ENCODE results near the gene LIPJ. TPM values are rescaled to one million over a fixed set of nuclear protein-coding genes. Genes with fewer than 3 reads are reported as not detected.

LIPJ gene, protein sequence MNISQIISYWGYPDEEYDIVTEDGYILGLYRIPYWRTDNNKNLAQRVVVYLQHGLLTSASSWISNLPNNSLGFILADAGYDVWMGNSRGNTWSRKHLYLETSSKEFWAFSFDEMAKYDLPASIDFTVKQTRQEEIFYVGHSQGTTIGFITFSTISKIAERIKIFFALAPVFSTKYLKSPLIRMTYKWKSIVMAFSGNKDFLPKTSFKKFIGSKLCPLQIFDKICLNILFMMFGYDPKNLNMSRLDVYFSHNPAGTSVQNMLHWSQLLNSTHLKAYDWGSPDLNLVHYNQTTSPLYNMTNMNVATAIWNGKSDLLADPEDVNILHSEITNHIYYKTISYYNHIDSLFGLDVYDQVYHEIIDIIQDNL
- not detected for polyA plus RNA-seq (2012; ENCODE audit: insufficient read length, low read depth)

DNA sequence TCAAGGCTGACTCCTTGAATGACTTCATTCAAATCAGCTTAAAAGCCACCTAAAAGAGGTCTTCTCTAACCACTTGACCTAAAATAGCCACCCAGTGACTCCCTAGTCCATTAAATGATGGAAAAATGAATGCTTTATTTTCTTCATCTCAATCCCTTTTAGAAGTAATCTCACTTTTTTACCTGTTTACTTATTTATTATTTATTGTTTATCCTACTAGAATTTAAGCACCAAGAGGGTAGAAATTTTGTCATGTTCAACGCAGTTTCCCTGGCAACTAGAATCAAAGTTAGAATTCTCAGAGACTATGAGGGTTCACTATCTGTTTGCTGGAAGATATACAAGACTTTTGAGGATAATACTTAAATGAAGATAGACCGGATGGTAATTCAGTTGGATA, at the start of gene LIPJ:
LIPJ (plus strand) TSS at position 301 of the 400 bp plus-strand sequence. CDS start 3,926 bp downstream, outside the sequence.
- TF ChIP-seq SIN3A (IDR thresholded peaks at IDR 0.05; ENCODE audit: borderline replicate concordance, insufficient read depth, low read length) (no peak), FOXP2 (optimal IDR thresholded peaks at IDR 0.05; ENCODE audit: borderline replicate concordance, extremely low read depth, extremely low read length, insufficient read depth) (no peak), POLR2AphosphoS5 (IDR thresholded peaks at IDR 0.05; ENCODE audit: low read depth, low read length) (no peak), TAF1 (IDR thresholded peaks at IDR 0.05; ENCODE audit: borderline replicate concordance, insufficient read depth, low read length) (no peak)
- TF ChIP-seq, protein P1, sequence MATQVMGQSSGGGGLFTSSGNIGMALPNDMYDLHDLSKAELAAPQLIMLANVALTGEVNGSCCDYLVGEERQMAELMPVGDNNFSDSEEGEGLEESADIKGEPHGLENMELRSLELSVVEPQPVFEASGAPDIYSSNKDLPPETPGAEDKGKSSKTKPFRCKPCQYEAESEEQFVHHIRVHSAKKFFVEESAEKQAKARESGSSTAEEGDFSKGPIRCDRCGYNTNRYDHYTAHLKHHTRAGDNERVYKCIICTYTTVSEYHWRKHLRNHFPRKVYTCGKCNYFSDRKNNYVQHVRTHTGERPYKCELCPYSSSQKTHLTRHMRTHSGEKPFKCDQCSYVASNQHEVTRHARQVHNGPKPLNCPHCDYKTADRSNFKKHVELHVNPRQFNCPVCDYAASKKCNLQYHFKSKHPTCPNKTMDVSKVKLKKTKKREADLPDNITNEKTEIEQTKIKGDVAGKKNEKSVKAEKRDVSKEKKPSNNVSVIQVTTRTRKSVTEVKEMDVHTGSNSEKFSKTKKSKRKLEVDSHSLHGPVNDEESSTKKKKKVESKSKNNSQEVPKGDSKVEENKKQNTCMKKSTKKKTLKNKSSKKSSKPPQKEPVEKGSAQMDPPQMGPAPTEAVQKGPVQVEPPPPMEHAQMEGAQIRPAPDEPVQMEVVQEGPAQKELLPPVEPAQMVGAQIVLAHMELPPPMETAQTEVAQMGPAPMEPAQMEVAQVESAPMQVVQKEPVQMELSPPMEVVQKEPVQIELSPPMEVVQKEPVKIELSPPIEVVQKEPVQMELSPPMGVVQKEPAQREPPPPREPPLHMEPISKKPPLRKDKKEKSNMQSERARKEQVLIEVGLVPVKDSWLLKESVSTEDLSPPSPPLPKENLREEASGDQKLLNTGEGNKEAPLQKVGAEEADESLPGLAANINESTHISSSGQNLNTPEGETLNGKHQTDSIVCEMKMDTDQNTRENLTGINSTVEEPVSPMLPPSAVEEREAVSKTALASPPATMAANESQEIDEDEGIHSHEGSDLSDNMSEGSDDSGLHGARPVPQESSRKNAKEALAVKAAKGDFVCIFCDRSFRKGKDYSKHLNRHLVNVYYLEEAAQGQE (IDR thresholded peaks at IDR 0.05; ENCODE audit: insufficient read depth in 1 of 2, low read depth in 2 of 2, low read length in 2 of 2) = no peak

DNA sequence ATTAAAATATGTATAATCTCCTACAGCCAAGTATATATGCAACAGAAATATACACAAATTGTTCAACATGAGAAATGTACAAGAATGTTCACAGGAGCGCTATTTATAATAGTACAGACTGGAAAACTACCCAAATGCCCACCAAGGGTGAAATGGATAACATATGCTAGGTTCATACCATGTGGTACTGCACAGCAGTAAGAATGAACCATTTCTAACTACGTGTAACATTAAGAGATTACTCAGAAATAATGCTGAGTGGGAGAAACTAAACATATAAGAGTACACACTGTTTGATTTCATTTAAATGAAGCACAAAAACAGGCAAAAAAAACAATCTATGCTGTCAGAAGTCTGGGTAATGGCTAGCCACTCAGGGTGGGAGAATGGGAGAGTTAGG, 49.2 kb upstream of the LIPJ start:
- TF ChIP-seq SIN3A (IDR thresholded peaks at IDR 0.05; ENCODE audit: borderline replicate concordance, insufficient read depth, low read length) (no peak), POLR2AphosphoS5 (IDR thresholded peaks at IDR 0.05; ENCODE audit: low read depth, low read length) (no peak), FOXP2 (optimal IDR thresholded peaks at IDR 0.05; ENCODE audit: borderline replicate concordance, extremely low read depth, extremely low read length, insufficient read depth) (no peak), TAF1 (IDR thresholded peaks at IDR 0.05; ENCODE audit: borderline replicate concordance, insufficient read depth, low read length) (no peak)
- TF ChIP-seq, protein P1 (IDR thresholded peaks at IDR 0.05; ENCODE audit: insufficient read depth in 1 of 2, low read depth in 2 of 2, low read length in 2 of 2) = no peak

DNA sequence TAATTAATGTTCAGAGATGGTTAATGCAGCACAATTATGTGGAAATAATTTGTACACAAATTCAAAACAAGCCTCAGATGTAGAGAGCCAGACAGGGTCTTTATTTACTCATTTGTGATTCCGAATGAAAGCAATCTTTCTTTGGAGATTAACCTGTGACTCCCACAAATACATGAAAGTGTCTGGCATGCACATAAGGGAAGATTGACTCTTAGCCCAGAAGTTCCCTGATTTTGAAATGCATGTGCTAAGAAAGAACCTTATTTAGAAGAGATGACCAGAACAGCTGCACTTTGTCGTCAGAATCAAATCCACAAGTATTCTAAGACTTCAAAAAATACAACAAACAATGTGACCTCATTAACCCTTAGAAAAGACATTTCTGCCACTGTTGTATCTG, 48.5 kb upstream of the LIPJ start:
- TF ChIP-seq POLR2AphosphoS5 (IDR thresholded peaks at IDR 0.05; ENCODE audit: low read depth, low read length) = no peak
- TF ChIP-seq SIN3A (IDR thresholded peaks at IDR 0.05; ENCODE audit: borderline replicate concordance, insufficient read depth, low read length) = no peak
- no peak for TF ChIP-seq FOXP2 (optimal IDR thresholded peaks at IDR 0.05; ENCODE audit: borderline replicate concordance, extremely low read depth, extremely low read length, insufficient read depth)
- TF ChIP-seq TAF1 (IDR thresholded peaks at IDR 0.05; ENCODE audit: borderline replicate concordance, insufficient read depth, low read length) = no peak
- TF ChIP-seq, protein P1 (IDR thresholded peaks at IDR 0.05; ENCODE audit: insufficient read depth in 1 of 2, low read depth in 2 of 2, low read length in 2 of 2) = no peak

DNA sequence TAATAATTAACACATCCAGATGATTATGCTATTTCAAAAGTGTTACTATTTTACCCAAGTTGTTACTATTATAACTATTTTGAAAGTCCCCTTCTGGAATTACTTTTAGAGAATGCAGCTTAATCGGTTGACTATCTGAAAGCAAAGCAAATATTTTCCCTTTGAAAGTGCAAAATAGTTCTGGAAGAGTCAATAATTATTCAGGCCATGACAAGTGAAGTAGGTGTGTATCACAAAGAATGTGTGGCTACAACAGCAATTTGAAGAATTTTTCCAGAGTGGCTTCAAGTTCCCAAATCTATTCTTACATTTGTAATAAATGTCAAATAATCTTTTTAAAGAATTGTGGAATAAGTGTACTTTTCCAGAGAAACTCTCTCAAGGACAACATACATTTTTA, 46.2 kb upstream of the LIPJ start:
- TF ChIP-seq FOXP2 (optimal IDR thresholded peaks at IDR 0.05; ENCODE audit: borderline replicate concordance, extremely low read depth, extremely low read length, insufficient read depth) = no peak

DNA sequence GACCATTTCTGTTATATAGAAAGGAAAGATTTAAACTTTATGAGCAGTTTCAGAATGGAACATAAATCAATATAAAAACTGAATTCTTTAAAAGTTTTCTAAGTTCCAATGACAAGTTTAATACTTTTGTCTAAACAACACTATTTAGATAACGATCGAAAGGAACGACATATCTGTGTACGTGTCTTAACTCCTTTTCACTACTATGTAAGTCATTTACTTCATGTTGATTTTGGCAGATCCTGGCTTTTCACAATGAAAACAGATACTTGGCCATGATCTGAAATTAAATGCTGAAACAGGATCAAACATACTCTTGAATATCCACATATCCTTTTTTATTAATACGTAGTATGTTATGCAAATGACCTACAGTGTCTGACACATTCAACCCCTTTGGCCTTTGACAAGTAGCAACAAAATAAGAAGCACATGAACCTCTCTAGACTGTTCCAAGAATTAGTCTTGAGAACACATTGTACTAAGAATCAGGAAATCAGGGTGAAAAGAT, 45.4 kb upstream of the LIPJ start:
- TF ChIP-seq POLR2AphosphoS5 (IDR thresholded peaks at IDR 0.05; ENCODE audit: low read depth, low read length) = no peak

DNA sequence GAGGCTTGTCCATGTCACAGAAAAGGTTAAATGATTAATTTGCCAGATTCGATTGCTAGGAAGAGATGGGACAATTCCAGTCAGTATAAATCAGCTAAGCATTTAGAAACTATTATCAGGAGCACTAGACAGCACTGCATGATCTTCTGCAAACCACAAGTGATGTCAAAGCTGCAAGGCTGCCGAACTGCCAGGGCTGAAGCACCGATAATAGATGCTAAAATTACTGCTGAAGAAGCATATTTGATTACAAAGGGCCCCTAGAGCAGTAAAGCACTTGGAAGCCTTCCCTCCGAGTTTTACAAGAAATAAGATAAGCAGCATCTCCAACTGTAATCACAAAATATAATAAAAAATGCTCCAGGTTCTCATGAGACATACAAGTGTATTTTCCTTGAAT, 44.0 kb upstream of the LIPJ start:
- TF ChIP-seq TAF1 (IDR thresholded peaks at IDR 0.05; ENCODE audit: borderline replicate concordance, insufficient read depth, low read length) (no peak), FOXP2 (optimal IDR thresholded peaks at IDR 0.05; ENCODE audit: borderline replicate concordance, extremely low read depth, extremely low read length, insufficient read depth) (no peak), POLR2AphosphoS5 (IDR thresholded peaks at IDR 0.05; ENCODE audit: low read depth, low read length) (no peak), SIN3A (IDR thresholded peaks at IDR 0.05; ENCODE audit: borderline replicate concordance, insufficient read depth, low read length) (no peak)
- TF ChIP-seq, protein P1 (IDR thresholded peaks at IDR 0.05; ENCODE audit: insufficient read depth in 1 of 2, low read depth in 2 of 2, low read length in 2 of 2) = no peak
